H9 (cell line): ENCODE data around the gene DHRSX. TPM values are rescaled to one million over a fixed set of nuclear protein-coding genes. Genes with fewer than 3 reads are reported as not detected.

Experiments
- DNase-seq: peaks from one replicate; pipeline ENCODE4 v3.0.0-alpha.2; 2017
- H2AFZ ChIP-seq: one replicate; pipeline ENCODE4 v1.6.1; 2013; ENCODE audit warnings: mild to moderate bottlenecking, low read length, control low read depth, moderate library complexity
- H2AK5ac ChIP-seq: 2 replicates; pipeline ENCODE4 v1.6.1; 2013; ENCODE audit warnings: low read length, control low read depth, mixed read lengths; ENCODE audit not compliant: insufficient read length
- H2BK120ac ChIP-seq: one replicate; pipeline ENCODE4 v1.6.1; 2013; ENCODE audit warnings: low read depth, mild to moderate bottlenecking, low read length, control low read depth, inconsistent platforms; ENCODE audit not compliant: poor library complexity, severe bottlenecking
- H2BK12ac ChIP-seq: 2 replicates; pipeline ENCODE4 v1.6.1; 2013; ENCODE audit warnings: low read length, control low read depth, mixed read lengths, low read depth; ENCODE audit not compliant: insufficient read length
- H2BK15ac ChIP-seq: 2 replicates; pipeline ENCODE4 v1.6.1; 2013; ENCODE audit warnings: low read depth, low read length, control low read depth
- H2BK20ac ChIP-seq: one replicate; pipeline ENCODE4 v1.6.1; 2013; ENCODE audit warnings: low read depth, mild to moderate bottlenecking, low read length, control low read depth, inconsistent platforms; ENCODE audit not compliant: poor library complexity, severe bottlenecking
- H2BK5ac ChIP-seq: 2 replicates; pipeline ENCODE4 v1.6.1; 2013; ENCODE audit warnings: low read length, control low read depth, mixed read lengths; ENCODE audit not compliant: insufficient read length
- H3K14ac ChIP-seq: 2 replicates; pipeline ENCODE4 v1.6.1; 2013; ENCODE audit warnings: low read length, control low read depth; ENCODE audit not compliant: insufficient read depth
- H3K18ac ChIP-seq: 2 replicates; pipeline ENCODE4 v1.6.1; 2013; ENCODE audit warnings: low read depth, mild to moderate bottlenecking, mixed read lengths, low read length, control low read depth; ENCODE audit not compliant: insufficient read length
- H3K23ac ChIP-seq: 2 replicates; pipeline ENCODE4 v1.6.1; 2013; ENCODE audit warnings: low read length, control low read depth, mixed read lengths, low read depth; ENCODE audit not compliant: insufficient read length
- H3K23me2 ChIP-seq: 2 replicates; pipeline ENCODE4 v1.6.1; 2013; ENCODE audit warnings: low read depth, mild to moderate bottlenecking, mixed read lengths, low read length, control low read depth; ENCODE audit not compliant: insufficient read length, poor library complexity, severe bottlenecking
- H3K27ac ChIP-seq: 2 replicates; pipeline ENCODE4 v1.5.1; 2013; ENCODE audit warnings: low read length, control low read depth, mixed read lengths, low read depth; ENCODE audit not compliant: insufficient read length
- H3K27me3 ChIP-seq: 2 replicates; pipeline ENCODE4 v1.6.1; 2013; ENCODE audit warnings: low read length, control low read depth, inconsistent platforms; ENCODE audit not compliant: insufficient read depth
- H3K4ac ChIP-seq: 2 replicates; pipeline ENCODE4 v1.6.1; 2013; ENCODE audit warnings: low read depth, mild to moderate bottlenecking, control low read depth, inconsistent platforms, low read length, moderate library complexity
- H3K4me1 ChIP-seq: 2 replicates; pipeline ENCODE4 v1.6.1; 2013; ENCODE audit warnings: low read length, control low read depth, inconsistent platforms; ENCODE audit not compliant: insufficient read depth
- H3K4me2 ChIP-seq: 2 replicates; pipeline ENCODE4 v1.6.1; 2013; ENCODE audit warnings: low read length, control low read depth, mixed read lengths; ENCODE audit not compliant: insufficient read length, insufficient read depth
- H3K56ac ChIP-seq: 2 replicates; pipeline ENCODE4 v1.6.1; 2013; ENCODE audit warnings: low read depth, mild to moderate bottlenecking, mixed read lengths, low read length, control low read depth; ENCODE audit not compliant: insufficient read length
- H3K79me1 ChIP-seq: 2 replicates; pipeline ENCODE4 v1.6.1; 2013; ENCODE audit warnings: low read depth, mild to moderate bottlenecking, moderate library complexity, low read length, control low read depth, inconsistent platforms; ENCODE audit not compliant: insufficient read depth, poor library complexity, severe bottlenecking
- H3K79me2 ChIP-seq: 2 replicates; pipeline ENCODE4 v1.6.1; 2013; ENCODE audit warnings: low read length, control low read depth, inconsistent platforms; ENCODE audit not compliant: insufficient read depth
- H3K9ac ChIP-seq: 2 replicates; pipeline ENCODE4 v1.6.1; 2013; ENCODE audit warnings: low read length, control low read depth, mixed read lengths; ENCODE audit not compliant: insufficient read length; ENCODE audit errors: extremely low read depth
- H3K9me3 ChIP-seq: one replicate; pipeline ENCODE4 v1.6.1; 2013; ENCODE audit warnings: low read depth, low read length, inconsistent platforms; ENCODE audit not compliant: control insufficient read depth
- H3T11ph ChIP-seq: one replicate; pipeline ENCODE4 v1.6.1; 2013; ENCODE audit warnings: mild to moderate bottlenecking, low read length, control low read depth, inconsistent platforms
- H4K20me1 ChIP-seq: one replicate; pipeline ENCODE4 v1.6.1; 2013; ENCODE audit not compliant: control insufficient read depth, insufficient read length, insufficient read depth
- H4K5ac ChIP-seq: 2 replicates; pipeline ENCODE4 v1.6.1; 2013; ENCODE audit warnings: low read depth, mild to moderate bottlenecking, mixed read lengths, low read length, control low read depth; ENCODE audit not compliant: insufficient read length
- H4K8ac ChIP-seq: replicated peaks from 2 replicates; pipeline ENCODE4 v1.6.1; 2013; ENCODE audit warnings: low read length, control low read depth, mixed read lengths, low read depth; ENCODE audit not compliant: insufficient read length
- H4K91ac ChIP-seq: 2 replicates; pipeline ENCODE4 v1.6.1; 2013; ENCODE audit warnings: low read depth, mild to moderate bottlenecking, moderate library complexity, mixed read lengths, low read length, control low read depth; ENCODE audit not compliant: insufficient read length
- H3K27ac Mint-ChIP-seq, 3 experiments: 2 replicates in 2 of 3; 3 replicates in 1 of 3; pipeline ENCODE4 v1.8.0; 2020 to 2021; ENCODE audit warnings: mixed read lengths in 3 of 3, mild to moderate bottlenecking in 1 of 3, moderate library complexity in 1 of 3
- H3K27me3 Mint-ChIP-seq: 2 replicates; pipeline ENCODE4 v1.8.0; 2021; ENCODE audit warnings: low read depth, mild to moderate bottlenecking, moderate library complexity, mixed read lengths
- H3K36me3 Mint-ChIP-seq, 3 experiments: 2 replicates in 2 of 3; 3 replicates in 1 of 3; pipeline ENCODE4 v1.8.0; 2020 to 2021; ENCODE audit warnings: low read depth in 3 of 3, mixed read lengths in 3 of 3; ENCODE audit not compliant: insufficient read depth in 1 of 3
- H3K4me1 Mint-ChIP-seq, 2 experiments: 2 replicates each; pipeline ENCODE4 v1.8.0; 2020; ENCODE audit warnings: mixed read lengths in 2 of 2
- H3K4me3 Mint-ChIP-seq, 2 experiments: 2 replicates in 1 of 2; 3 replicates in 1 of 2; pipeline ENCODE4 v1.8.0; 2020 to 2021; ENCODE audit warnings: mild to moderate bottlenecking in 2 of 2, mixed read lengths in 2 of 2, moderate library complexity in 1 of 2
- H3K9me3 Mint-ChIP-seq, 2 experiments: 2 replicates in 1 of 2; 3 replicates in 1 of 2; pipeline ENCODE4 v1.8.0; 2020; ENCODE audit warnings: mild to moderate bottlenecking in 2 of 2, mixed read lengths in 2 of 2, moderate library complexity in 1 of 2
- CTCF ChIP-seq: fragments of 200-600 bp; sonication (generic); conservative IDR thresholded peaks from 3 replicates; pipeline ENCODE4 v1.8.0; 2021; ENCODE audit warnings: antibody characterized with exemption, mild to moderate bottlenecking
- WGBS: extraction: QIAGEN DNeasy Blood & Tissue Kit; methylation state at CpG from one replicate; pipeline ENCODE4 v1.1.7; 2013; ENCODE audit warnings: missing lambda C conversion rate, low lambda C conversion rate, mixed read lengths; ENCODE audit not compliant: insufficient read length; ENCODE audit errors: extremely low coverage; 5-methylcytosine and 5-hydroxymethylcytosine counted together
- total RNA-seq: library from RNA; stranded (reverse); gene quantifications from 2 replicates; pipeline ENCODE4 v1.2.1, GENCODE V29; 2021

Gene DHRSX
- total RNA-seq, 1 experiment from 2014 or later, result 44.0 TPM

GRCh38 chrX:2507904-2508627, 7.3 kb upstream of the DHRSX start:
- Histone ChIP-seq H3K27me3 (no peaks in the 10 kb centered on the region), H3K4ac (no peak overlapping the region), H2BK5ac (no peak overlapping the region), H3K4me1 (no peaks in the 10 kb centered on the region), H3K9me3 (no peaks in the 10 kb centered on the region), H4K8ac (no peak overlapping the region), H3K18ac (no peak overlapping the region), H4K5ac (no peak overlapping the region), H2AK5ac (no peak overlapping the region), H3K23me2 (no peaks in the 10 kb centered on the region), H3K56ac (no peak overlapping the region), H4K20me1 (no peaks in the 10 kb centered on the region), H2AFZ (no peak overlapping the region), H3K23ac (no peak overlapping the region), H4K91ac (no peak overlapping the region), H2BK15ac (no peak overlapping the region), H3K14ac (no peak overlapping the region), H2BK120ac (no peak overlapping the region), H3K79me2 (no peaks in the 10 kb centered on the region), H3K4me2 (no peak overlapping the region), H2BK12ac (no peak overlapping the region), H3T11ph (no peak overlapping the region), H3K9ac (no peak overlapping the region), H3K79me1 (no peaks in the 10 kb centered on the region), H2BK20ac (no peak overlapping the region), H3K27ac (no peak overlapping the region)
- no peak overlapping the region for H3K4me3 Mint-ChIP-seq
- no CpG with 5 or more reads among the region's 8 CpGs for WGBS
- peaks cover 2 to 6% of the 10 kb centered on the region in 2 experiments for H3K4me1 Mint-ChIP-seq
- H3K27me3 Mint-ChIP-seq, result peaks cover 2% of the 10 kb centered on the region; the same call in 1 of the 2 replicates
- no peaks in the 10 kb centered on the region; a peak in 1 of 5 replicates for H3K9me3 Mint-ChIP-seq
- peaks cover 0 to 7% (median 0%) of the 10 kb centered on the region in 3 experiments; a peak in 1 of 7 replicates for H3K36me3 Mint-ChIP-seq
- no peak overlapping the region for H3K27ac Mint-ChIP-seq
- DNase-seq, result no peak
- TF ChIP-seq CTCF, result no peak
